DOHH2 (cell line): ENCODE results near the gene UROC1.

Experiments
- H3F3A ChIP-seq: fragments of 200-600 bp; sonication (generic), shearing (Covaris generic); 2 replicates; pipeline ENCODE4 v1.6.0; 2016; ENCODE audit warnings: antibody characterized with exemption, mild to moderate bottlenecking; ENCODE audit not compliant: control insufficient read depth, insufficient read depth
- H3K27ac ChIP-seq: fragments of 200-600 bp; sonication (generic); 2 replicates; pipeline ENCODE4 v1.5.1; 2014; ENCODE audit warnings: low read depth, mild to moderate bottlenecking, low read length, moderate library complexity
- H3K27me3 ChIP-seq: fragments of 200-600 bp; sonication (generic); 2 replicates; pipeline ENCODE4 v1.6.1; 2014; ENCODE audit warnings: mild to moderate bottlenecking, low read length, mixed read lengths; ENCODE audit not compliant: control insufficient read depth
- H3K36me3 ChIP-seq: fragments of 200-600 bp; sonication (generic); 2 replicates; pipeline ENCODE4 v1.6.1; 2014; ENCODE audit warnings: mild to moderate bottlenecking, low read length, moderate library complexity, mixed read lengths; ENCODE audit not compliant: control insufficient read depth
- H3K4me1 ChIP-seq: fragments of 200-600 bp; sonication (generic); 2 replicates; pipeline ENCODE4 v1.6.1; 2014; ENCODE audit warnings: mild to moderate bottlenecking, low read length, mixed read lengths; ENCODE audit not compliant: control insufficient read depth
- H3K4me2 ChIP-seq: fragments of 200-600 bp; sonication (generic); 2 replicates; pipeline ENCODE4 v1.6.0; 2014; ENCODE audit warnings: mild to moderate bottlenecking, low read length, moderate library complexity
- H3K4me3 ChIP-seq: fragments of 200-600 bp; sonication (generic); 2 replicates; pipeline ENCODE4 v1.5.1; 2014; ENCODE audit warnings: mild to moderate bottlenecking, low read length, mixed read lengths
- H3K79me2 ChIP-seq: fragments of 200-600 bp; sonication (generic); 2 replicates; pipeline ENCODE4 v1.6.1; 2014; ENCODE audit warnings: mild to moderate bottlenecking, low read length, mixed read lengths; ENCODE audit not compliant: control insufficient read depth
- H3K9me2 ChIP-seq: fragments of 200-600 bp; sonication (generic); replicated peaks from 2 replicates; pipeline ENCODE4 v1.6.1; 2014; ENCODE audit warnings: mild to moderate bottlenecking, low read length, mixed read lengths; ENCODE audit not compliant: control insufficient read depth
- H3K9me3 ChIP-seq: fragments of 200-600 bp; sonication (generic); 2 replicates; pipeline ENCODE4 v1.6.1; 2014; ENCODE audit warnings: antibody characterized with exemption, low read length, mixed read lengths; ENCODE audit not compliant: control insufficient read depth, insufficient read depth
- H4K20me1 ChIP-seq: fragments of 200-600 bp; sonication (generic); 2 replicates; pipeline ENCODE4 v1.6.0; 2014; ENCODE audit warnings: low read depth, mild to moderate bottlenecking, antibody characterized with exemption, low read length, moderate library complexity; ENCODE audit not compliant: control insufficient read depth, insufficient read depth
- EZH2phosphoT487 ChIP-seq: fragments of 200-600 bp; sonication (generic); IDR thresholded peaks from 2 replicates; pipeline ENCODE4 v1.6.1; 2017; ENCODE audit warnings: borderline replicate concordance, mild to moderate bottlenecking, antibody characterized with exemption, low read length, moderate library complexity, mixed read lengths
- TF ChIP-seq, protein P1 (sequence below): fragments of 200-600 bp; sonication (generic); IDR thresholded peaks from one replicate; pipeline ENCODE4 v1.5.1; 2014; ENCODE audit warnings: antibody characterized with exemption, mild to moderate bottlenecking, low read depth, low read length; ENCODE audit not compliant: poor library complexity, severe bottlenecking

UROC1 gene

GRCh38 chr3:126476166-126477060, 41.2 kb downstream of the UROC1 start:
- Histone ChIP-seq H3F3A (0 out of 2 replicates have a peak, but pooled peaks cover 2% of the 10 kb centered on the region), H3K4me1 (peaks cover 26% of the 10 kb centered on the region), H3K79me2 (peaks cover 38% of the 10 kb centered on the region), H3K27me3 (no peaks in the 10 kb centered on the region), H4K20me1 (peaks cover 20% of the 10 kb centered on the region), H3K9me2 (no peaks in the 10 kb centered on the region), H3K36me3 (peaks cover 33% of the 10 kb centered on the region), H3K4me2 (peak overlapping the region; percentile 95), H3K4me3 (peak overlapping the region; percentile 84), H3K9me3 (no peaks in the 10 kb centered on the region), H3K27ac (no peak overlapping the region)
- no peak for TF ChIP-seq EZH2phosphoT487
- TF ChIP-seq, protein P1, sequence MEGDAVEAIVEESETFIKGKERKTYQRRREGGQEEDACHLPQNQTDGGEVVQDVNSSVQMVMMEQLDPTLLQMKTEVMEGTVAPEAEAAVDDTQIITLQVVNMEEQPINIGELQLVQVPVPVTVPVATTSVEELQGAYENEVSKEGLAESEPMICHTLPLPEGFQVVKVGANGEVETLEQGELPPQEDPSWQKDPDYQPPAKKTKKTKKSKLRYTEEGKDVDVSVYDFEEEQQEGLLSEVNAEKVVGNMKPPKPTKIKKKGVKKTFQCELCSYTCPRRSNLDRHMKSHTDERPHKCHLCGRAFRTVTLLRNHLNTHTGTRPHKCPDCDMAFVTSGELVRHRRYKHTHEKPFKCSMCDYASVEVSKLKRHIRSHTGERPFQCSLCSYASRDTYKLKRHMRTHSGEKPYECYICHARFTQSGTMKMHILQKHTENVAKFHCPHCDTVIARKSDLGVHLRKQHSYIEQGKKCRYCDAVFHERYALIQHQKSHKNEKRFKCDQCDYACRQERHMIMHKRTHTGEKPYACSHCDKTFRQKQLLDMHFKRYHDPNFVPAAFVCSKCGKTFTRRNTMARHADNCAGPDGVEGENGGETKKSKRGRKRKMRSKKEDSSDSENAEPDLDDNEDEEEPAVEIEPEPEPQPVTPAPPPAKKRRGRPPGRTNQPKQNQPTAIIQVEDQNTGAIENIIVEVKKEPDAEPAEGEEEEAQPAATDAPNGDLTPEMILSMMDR: no peak

- Histone ChIP-seq H3K27me3 (no peaks in the 10 kb centered on the region), H3K4me2 (peak within 1 kb of the TSS; percentile 95), H3K4me1 (peaks cover 26% of the 10 kb centered on the region), H3K27ac (no peak within 1 kb of the TSS), H3K4me3 (peak within 1 kb of the TSS; percentile 84), H3F3A (0 out of 2 replicates have a peak, but pooled peaks cover 2% of the 10 kb centered on the region), H3K9me3 (no peaks in the 10 kb centered on the region), H3K79me2 (peaks cover 46% of the 10 kb centered on the region), H3K9me2 (no peaks in the 10 kb centered on the region), H3K36me3 (peaks cover 42% of the 10 kb centered on the region), H4K20me1 (peaks cover 20% of the 10 kb centered on the region)
- no peak for TF ChIP-seq EZH2phosphoT487
- TF ChIP-seq, protein P1: peak; percentile 24
These were observed 42.0 kb downstream of the UROC1 start, which contains the start of gene ZXDC for GRCh38 chr3:126475413-126476114. ZXDC (minus strand) TSS chr3:126475891; CDS start chr3:126475865, 26 bp downstream.

DNA sequence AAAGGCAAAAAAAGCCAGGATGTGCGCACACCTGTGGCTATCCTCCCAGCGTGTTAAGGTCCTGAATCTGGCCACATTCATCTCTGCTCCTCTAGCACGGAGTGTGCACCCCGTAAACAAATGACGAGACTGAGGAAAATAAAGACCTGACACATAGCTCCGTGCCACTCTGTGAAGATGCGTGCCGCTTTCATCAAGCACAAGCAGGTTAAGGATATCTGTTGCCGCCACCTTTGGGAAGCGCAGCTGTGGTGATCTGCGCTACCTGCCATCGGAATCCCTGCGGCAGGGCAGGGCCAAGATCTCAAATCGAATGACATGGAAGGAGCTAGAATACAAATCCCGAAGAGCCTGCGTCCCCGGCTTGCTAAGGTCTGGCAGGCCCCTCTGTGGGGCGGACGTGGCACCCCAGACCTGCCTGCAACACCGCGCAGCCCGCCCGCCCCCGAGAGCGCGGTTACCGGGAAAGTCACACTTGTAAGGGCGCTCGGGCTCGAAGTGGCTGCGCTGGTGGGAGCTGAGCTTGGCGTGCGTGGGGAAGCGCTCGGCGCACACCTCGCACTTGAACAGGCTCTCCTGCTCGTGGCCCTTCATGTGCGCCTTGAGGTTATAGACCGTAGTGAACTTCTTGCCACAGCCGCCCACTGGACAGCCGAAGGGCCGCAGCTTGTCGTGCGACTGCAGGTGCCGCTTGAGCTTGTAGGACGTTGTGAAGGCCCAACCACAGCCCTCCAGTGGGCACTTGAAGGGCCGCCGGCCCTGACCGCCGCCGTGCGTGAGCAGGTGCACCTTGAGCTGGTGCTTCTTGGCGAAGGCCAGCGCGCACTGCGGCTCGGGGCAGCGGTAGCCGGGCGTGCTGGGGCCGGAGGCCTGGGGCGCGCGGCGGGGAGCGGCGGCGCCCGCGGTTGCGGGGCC, 42.8 kb downstream of the UROC1 start:
- peak overlapping the region; percentile 62 for H3K4me2 ChIP-seq
- H3K4me3 ChIP-seq: peak overlapping the region; percentile 78
- no peak overlapping the region for H3K27ac ChIP-seq
- no peaks in the 10 kb centered on the region for H3K9me2 ChIP-seq
- H3K27me3 ChIP-seq: no peaks in the 10 kb centered on the region
- TF ChIP-seq EZH2phosphoT487: no peak
- TF ChIP-seq, protein P1: peak; percentile 8
- H3K36me3 ChIP-seq: peaks cover 50% of the 10 kb centered on the region
- H3F3A ChIP-seq: 0 out of 2 replicates have a peak, but pooled peaks cover 2% of the 10 kb centered on the region
- H3K4me1 ChIP-seq: peaks cover 26% of the 10 kb centered on the region
- peaks cover 54% of the 10 kb centered on the region for H3K79me2 ChIP-seq
- H3K9me3 ChIP-seq: no peaks in the 10 kb centered on the region
- H4K20me1 ChIP-seq: peaks cover 20% of the 10 kb centered on the region
